Measurements from ENCODE around the gene SCN3A. TPM values are rescaled to one million over a fixed set of nuclear protein-coding genes. Genes with fewer than 3 reads are reported as not detected.

Gene SCN3A
- 0.23 to 0.30 TPM in 2 of 3 replicates, not detected in the other for total RNA-seq
- long read RNA-seq, result 0 reads

GRCh38 chr2:165203689-165204559 lies at the start of gene SCN3A:
Gene SCN3A (minus strand): TSS chr2:165204050. CDS start chr2:165176394, 27,656 bp downstream.
- Mint-ChIP-seq H3K27me3 (ENCODE audit: low read depth) (peaks cover 5% of the 10 kb centered on the region), H3K27ac (ENCODE audit: unreplicated experiment) (peak within 1 kb of the TSS; percentile 20), H3K4me1 (ENCODE audit: low read depth) (peaks cover 3% of the 10 kb centered on the region), H3K9me3 (ENCODE audit: low read depth) (peaks cover 3% of the 10 kb centered on the region), H3K36me3 (ENCODE audit: low read depth) (peaks cover 1% of the 10 kb centered on the region), H3K4me3 (ENCODE audit: unreplicated experiment) (no peak within 1 kb of the TSS)
- TF ChIP-seq CTCF (IDR thresholded peaks at IDR 0.05), result peak; percentile 95
- DNase-seq (ENCODE audit: low spot score), result no peak

DNA sequence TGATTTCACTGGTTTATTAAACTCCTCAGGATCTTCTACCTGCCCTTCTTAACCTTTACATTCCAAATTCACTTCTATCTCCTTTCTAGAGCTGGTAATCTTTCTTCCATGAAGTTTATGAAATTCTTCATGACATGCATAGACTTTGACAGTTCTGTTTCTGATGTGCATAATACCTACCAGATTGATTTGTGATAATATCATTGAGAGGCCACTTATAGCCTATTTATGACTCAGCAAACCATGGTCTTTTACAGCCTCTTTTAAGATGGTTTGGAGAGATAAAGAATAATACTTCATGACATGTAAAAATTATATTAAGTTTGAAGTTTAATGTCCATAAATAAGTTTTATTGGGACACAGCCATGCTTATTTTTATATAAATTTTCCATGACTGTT lies 49.3 kb upstream of the SCN3A start:
- H3K27ac Mint-ChIP-seq (ENCODE audit: unreplicated experiment), result no peak overlapping the region

GRCh38 chr2:165251366-165251765 lies 47.5 kb upstream of the SCN3A start:
- Mint-ChIP-seq H3K27me3 (ENCODE audit: low read depth) (peaks cover 6% of the 10 kb centered on the region), H3K27ac (ENCODE audit: unreplicated experiment) (no peak overlapping the region), H3K9me3 (ENCODE audit: low read depth) (no peaks in the 10 kb centered on the region)

More for the DNA sequence above, 49.3 kb upstream of the SCN3A start:
- Mint-ChIP-seq H3K4me3 (ENCODE audit: unreplicated experiment) (no peak overlapping the region), H3K36me3 (ENCODE audit: low read depth) (no peaks in the 10 kb centered on the region), H3K27me3 (ENCODE audit: low read depth) (peaks cover 6% of the 10 kb centered on the region), H3K9me3 (ENCODE audit: low read depth) (no peaks in the 10 kb centered on the region), H3K4me1 (ENCODE audit: low read depth) (no peaks in the 10 kb centered on the region)
- TF ChIP-seq CTCF (IDR thresholded peaks at IDR 0.05), result no peak
- no peak for DNase-seq (ENCODE audit: low spot score)

GRCh38 chr2:165248238-165248637 lies 44.4 kb upstream of the SCN3A start:
- no peaks in the 10 kb centered on the region for H3K9me3 Mint-ChIP-seq (ENCODE audit: low read depth)
- no peak for TF ChIP-seq CTCF (IDR thresholded peaks at IDR 0.05)
- no peak overlapping the region for H3K27ac Mint-ChIP-seq (ENCODE audit: unreplicated experiment)
- H3K4me3 Mint-ChIP-seq (ENCODE audit: unreplicated experiment), result no peak overlapping the region
- no peaks in the 10 kb centered on the region for H3K4me1 Mint-ChIP-seq (ENCODE audit: low read depth)
- no peak for DNase-seq (ENCODE audit: low spot score)
- H3K36me3 Mint-ChIP-seq (ENCODE audit: low read depth), result no peaks in the 10 kb centered on the region
- peaks cover 6% of the 10 kb centered on the region for H3K27me3 Mint-ChIP-seq (ENCODE audit: low read depth)

More at GRCh38 chr2:165251366-165251765, 47.5 kb upstream of the SCN3A start:
- no peaks in the 10 kb centered on the region for H3K36me3 Mint-ChIP-seq (ENCODE audit: low read depth)
- H3K4me3 Mint-ChIP-seq (ENCODE audit: unreplicated experiment), result no peak overlapping the region
- no peak for DNase-seq (ENCODE audit: low spot score)
- H3K4me1 Mint-ChIP-seq (ENCODE audit: low read depth), result no peaks in the 10 kb centered on the region
- TF ChIP-seq CTCF (IDR thresholded peaks at IDR 0.05), result no peak

GRCh38 chr2:165245081-165245793 lies 41.4 kb upstream of the SCN3A start:
- no peak overlapping the region for H3K4me3 Mint-ChIP-seq (ENCODE audit: unreplicated experiment)
- peaks cover 18% of the 10 kb centered on the region for H3K27me3 Mint-ChIP-seq (ENCODE audit: low read depth)
- DNase-seq (ENCODE audit: low spot score), result no peak
- no peaks in the 10 kb centered on the region for H3K36me3 Mint-ChIP-seq (ENCODE audit: low read depth)
- TF ChIP-seq CTCF (IDR thresholded peaks at IDR 0.05), result no peak
- no peak overlapping the region for H3K27ac Mint-ChIP-seq (ENCODE audit: unreplicated experiment)
- H3K4me1 Mint-ChIP-seq (ENCODE audit: low read depth), result no peaks in the 10 kb centered on the region
- no peaks in the 10 kb centered on the region for H3K9me3 Mint-ChIP-seq (ENCODE audit: low read depth)

Measured in chondrocyte (in vitro differentiated cells).